Large intestine (tissue), 3 donors: Measurements from ENCODE around the gene WNT7B. TPM values are rescaled to one million over a fixed set of nuclear protein-coding genes. Genes with fewer than 3 reads are reported as not detected.

Experiments used
- DNase-seq, 2 donors: peaks; one replicate each; pipeline versions ENCODE4 v3.0.0 to v3.0.0-alpha.2; 2013
- H3K27ac ChIP-seq: one replicate; pipeline ENCODE4 v1.5.1; 2013; ENCODE audit warnings: low read length
- H3K27me3 ChIP-seq: 2 replicates; pipeline ENCODE4 v1.6.1; 2013; ENCODE audit warnings: low read length; ENCODE audit not compliant: control insufficient read depth, insufficient read depth
- H3K36me3 ChIP-seq: 2 replicates; pipeline ENCODE4 v1.6.1; 2013; ENCODE audit warnings: low read length; ENCODE audit not compliant: control insufficient read depth, insufficient read depth
- H3K4me1 ChIP-seq: one replicate; pipeline ENCODE4 v1.6.1; 2013; ENCODE audit warnings: low read length; ENCODE audit not compliant: control insufficient read depth, insufficient read depth
- H3K4me3 ChIP-seq: one replicate; pipeline ENCODE4 v1.5.1; 2013; ENCODE audit warnings: low read length
- H3K9me3 ChIP-seq: one replicate; pipeline ENCODE4 v1.6.1; 2013; ENCODE audit warnings: mild to moderate bottlenecking, low read depth, low read length, moderate library complexity; ENCODE audit not compliant: control insufficient read depth
- WGBS: methylation state at CpG from one replicate; pipeline ENCODE4 v1.1.5; 2013; ENCODE audit warnings: low lambda C conversion rate; ENCODE audit not compliant: insufficient coverage; 5-methylcytosine and 5-hydroxymethylcytosine counted together
- polyA plus RNA-seq: library from polyadenylated mRNA; unstranded; fragments of 120-200 nt; gene quantifications from one replicate; pipeline ENCODE4 v1.2.1, GENCODE V29; 2013

WNT7B gene
- polyA plus RNA-seq, 1 donor = 0.33 TPM

DNA sequence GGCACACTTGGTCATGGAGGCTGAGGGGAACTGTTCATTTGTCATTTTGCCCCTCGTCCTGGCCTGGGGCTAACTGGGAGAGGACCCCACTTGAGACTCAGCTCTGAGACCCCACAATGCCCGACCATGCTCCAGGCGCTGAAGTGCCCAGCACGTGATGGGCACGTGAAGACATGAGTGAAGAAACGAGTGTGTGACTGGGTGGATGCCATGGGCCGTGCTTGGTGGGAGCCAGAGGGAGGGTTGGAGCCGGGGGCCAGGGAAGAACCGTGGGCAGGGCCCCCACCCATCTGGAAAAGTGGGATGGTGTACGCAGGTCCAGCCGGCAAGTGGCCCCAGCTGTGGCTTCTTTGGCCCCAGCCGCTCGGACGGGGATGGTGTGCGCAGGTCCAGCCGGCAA, 61.1 kb downstream of the WNT7B start:
- no peaks in the 10 kb centered on the region for H3K27me3 ChIP-seq
- WGBS = no CpG with 5 or more reads among the region's 16 CpGs

DNA sequence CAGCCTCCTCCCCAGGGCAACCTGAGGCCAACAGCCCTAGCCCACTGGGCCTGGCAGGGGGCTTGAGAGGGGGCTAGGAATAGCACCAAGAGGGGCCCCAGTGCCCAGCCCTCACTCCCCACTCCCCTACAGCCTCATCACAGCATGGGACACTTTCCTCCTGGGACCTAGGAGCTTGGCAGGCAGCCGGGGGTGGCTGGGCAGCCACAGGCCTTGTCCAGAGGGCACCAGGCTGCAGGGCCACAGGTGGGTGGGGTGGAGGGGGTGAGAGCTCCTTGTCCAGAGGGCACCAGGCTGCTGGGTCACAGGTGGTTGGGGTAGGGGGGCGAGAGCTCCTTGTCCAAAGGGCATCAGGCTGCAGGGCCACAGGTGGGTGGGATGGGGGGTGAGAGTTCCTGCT, 61.8 kb downstream of the WNT7B start:
- Histone ChIP-seq H3K36me3 (no peaks in the 10 kb centered on the region), H3K9me3 (no peaks in the 10 kb centered on the region), H3K27ac (no peak overlapping the region), H3K27me3 (no peaks in the 10 kb centered on the region), H3K4me1 (no peaks in the 10 kb centered on the region), H3K4me3 (no peak overlapping the region)
- DNase-seq = no peak
- WGBS = no CpG with 5 or more reads among the region's 2 CpGs

More for the DNA sequence above, 61.1 kb downstream of the WNT7B start:
- Histone ChIP-seq H3K27ac (no peak overlapping the region), H3K4me1 (no peaks in the 10 kb centered on the region), H3K9me3 (no peaks in the 10 kb centered on the region), H3K36me3 (no peaks in the 10 kb centered on the region), H3K4me3 (no peak overlapping the region)
- no peak for DNase-seq

DNA sequence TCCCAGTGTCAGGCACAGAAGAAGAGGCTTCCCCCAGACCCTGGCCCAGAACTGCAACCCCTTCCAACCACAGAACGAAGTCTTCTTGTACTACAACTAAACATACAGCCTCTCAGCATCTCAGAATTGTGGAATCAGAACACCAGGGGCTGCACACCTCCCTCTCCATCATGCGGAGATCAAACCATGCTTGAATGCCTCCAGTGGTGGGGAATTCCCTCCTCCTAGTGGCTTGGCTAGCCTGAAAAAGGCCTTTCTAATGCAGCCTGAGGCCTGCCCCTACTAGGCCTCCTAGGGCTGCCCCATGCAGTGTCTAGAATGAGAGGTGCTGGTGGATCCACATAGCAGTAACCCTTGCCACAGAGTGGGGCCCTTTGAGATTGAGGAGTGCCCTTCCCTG, 62.7 kb downstream of the WNT7B start:
- no peak overlapping the region for H3K4me3 ChIP-seq
- H3K36me3 ChIP-seq = no peaks in the 10 kb centered on the region
- H3K9me3 ChIP-seq = no peaks in the 10 kb centered on the region
- no CpG with 5 or more reads among the region's 2 CpGs for WGBS
- H3K27me3 ChIP-seq = no peaks in the 10 kb centered on the region
- no peak for DNase-seq
- no peaks in the 10 kb centered on the region for H3K4me1 ChIP-seq
- H3K27ac ChIP-seq = no peak overlapping the region

DNA sequence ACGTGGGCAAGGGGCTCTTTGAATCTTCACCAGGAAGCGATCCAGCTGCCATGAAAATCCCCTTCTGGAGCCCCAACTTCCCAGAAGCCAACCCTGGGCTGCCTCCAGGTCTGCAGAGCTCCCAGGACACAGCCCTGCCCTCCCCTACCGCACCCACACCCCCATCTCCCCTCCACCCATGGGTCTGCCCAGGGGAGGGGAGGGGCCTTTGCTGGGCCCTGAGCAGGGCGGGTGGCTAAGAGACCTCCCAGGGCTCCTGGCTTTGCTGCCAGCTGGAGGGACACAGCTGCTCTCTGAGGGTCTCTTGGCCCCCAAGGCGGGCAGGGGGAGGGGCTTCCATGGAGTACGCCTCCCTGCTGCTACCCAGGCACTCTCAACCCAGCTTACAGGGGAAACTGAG, 64.1 kb downstream of the WNT7B start:
- H3K9me3 ChIP-seq = no peaks in the 10 kb centered on the region
- WGBS = no CpG with 5 or more reads among the region's 6 CpGs
- H3K27me3 ChIP-seq = no peaks in the 10 kb centered on the region
- no peak overlapping the region for H3K4me3 ChIP-seq
- H3K4me1 ChIP-seq = no peaks in the 10 kb centered on the region
- H3K27ac ChIP-seq = no peak overlapping the region
- H3K36me3 ChIP-seq = no peaks in the 10 kb centered on the region
- no peak for DNase-seq

DNA sequence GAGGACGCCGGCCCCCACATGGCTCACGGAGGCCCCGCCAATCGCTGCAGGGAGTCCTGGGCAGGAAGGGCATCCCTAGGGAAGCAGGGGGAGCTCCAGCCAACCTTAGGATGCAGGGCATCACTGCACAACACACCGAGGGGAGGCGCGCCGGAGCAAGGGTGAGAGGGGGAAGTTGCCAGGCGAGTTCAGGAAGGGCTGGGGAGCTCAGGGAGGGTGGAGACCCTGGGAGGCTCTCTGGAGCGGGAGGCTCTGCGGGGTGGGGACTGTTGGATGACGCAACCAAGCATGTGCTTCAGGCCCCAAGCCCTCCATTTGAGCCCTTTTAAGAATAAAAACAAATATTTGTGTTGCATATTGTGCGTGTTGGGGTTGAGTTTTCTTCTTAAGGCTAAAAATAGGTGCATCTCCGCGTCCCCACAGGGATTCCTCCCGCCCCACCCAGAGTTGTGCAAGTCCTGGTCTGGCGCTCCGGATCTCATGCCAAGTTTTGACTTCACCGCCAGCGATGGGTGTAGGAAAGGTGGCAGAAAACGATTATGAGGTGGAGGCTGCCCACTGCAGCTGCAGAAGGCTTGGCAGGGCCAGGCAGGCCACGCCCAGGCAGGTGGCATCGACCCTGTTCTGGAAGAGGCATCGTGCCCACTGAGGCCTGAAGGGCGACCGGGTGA, 65.2 kb downstream of the WNT7B start:
- no peaks in the 10 kb centered on the region for H3K4me1 ChIP-seq
- no peaks in the 10 kb centered on the region for H3K27me3 ChIP-seq
- DNase-seq = no peak
- H3K4me3 ChIP-seq = no peak overlapping the region
- WGBS = no CpG with 5 or more reads among the region's 27 CpGs
- H3K36me3 ChIP-seq = no peaks in the 10 kb centered on the region
- no peaks in the 10 kb centered on the region for H3K9me3 ChIP-seq
- no peak overlapping the region for H3K27ac ChIP-seq

DNA sequence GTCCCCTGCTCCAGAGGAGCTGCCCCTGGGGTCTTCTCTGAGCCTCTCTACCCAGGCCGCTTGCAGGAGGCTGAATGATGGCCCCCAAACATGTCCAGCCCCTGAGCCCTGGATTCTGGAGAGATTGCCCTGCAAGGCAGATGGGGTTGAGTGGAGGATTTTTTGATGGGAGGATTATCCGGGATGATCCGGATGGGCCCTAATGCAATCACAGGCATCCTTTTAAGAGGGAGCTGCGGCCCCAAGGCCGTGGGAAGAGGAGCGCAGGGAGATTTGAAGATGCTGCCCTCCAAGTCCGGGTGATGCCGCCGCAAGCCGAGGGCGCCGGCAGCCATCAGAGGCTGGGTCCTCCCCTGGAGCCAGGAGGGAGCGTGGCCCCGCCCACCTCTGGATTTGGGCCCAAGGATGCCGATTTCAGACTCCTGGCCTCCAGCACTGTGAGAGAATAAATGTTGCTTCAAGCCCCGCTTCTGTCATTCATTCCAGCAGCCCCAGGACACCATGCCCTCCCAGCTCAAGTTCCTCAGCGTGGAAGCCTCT, 66.0 kb downstream of the WNT7B start:
- no peaks in the 10 kb centered on the region for H3K36me3 ChIP-seq
- DNase-seq = no peak
- H3K27ac ChIP-seq = no peak overlapping the region
- no peaks in the 10 kb centered on the region for H3K9me3 ChIP-seq
- no peak overlapping the region for H3K4me3 ChIP-seq
- no CpG with 5 or more reads among the region's 17 CpGs for WGBS
- H3K4me1 ChIP-seq = no peaks in the 10 kb centered on the region
- H3K27me3 ChIP-seq = peaks cover 4% of the 10 kb centered on the region

DNA sequence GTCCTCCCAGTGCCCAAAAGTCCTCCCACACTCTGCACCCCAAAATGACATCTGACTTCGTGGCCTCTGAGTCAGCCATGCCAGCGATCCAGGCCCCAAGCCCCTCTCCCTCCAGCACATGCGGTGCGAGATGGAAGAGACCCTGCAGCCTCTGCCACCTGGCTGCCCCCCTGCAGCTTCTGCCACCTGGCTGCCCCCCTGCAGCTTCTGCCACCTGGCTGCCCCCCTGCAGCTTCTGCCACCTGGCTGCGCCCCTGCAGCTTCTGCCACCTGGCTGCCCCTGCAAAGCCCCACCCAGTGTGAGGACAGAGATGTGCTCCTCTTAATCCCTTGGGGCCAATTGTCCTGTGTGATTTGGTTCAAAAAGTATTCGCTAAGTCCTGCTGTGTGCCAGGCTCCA, 68.0 kb downstream of the WNT7B start:
- no peaks in the 10 kb centered on the region for H3K36me3 ChIP-seq
- DNase-seq = no peak
- no CpG with 5 or more reads among the region's 6 CpGs for WGBS
- H3K27ac ChIP-seq = no peak overlapping the region
- no peaks in the 10 kb centered on the region for H3K4me1 ChIP-seq
- H3K27me3 ChIP-seq = peaks cover 13% of the 10 kb centered on the region
- H3K4me3 ChIP-seq = no peak overlapping the region
- no peaks in the 10 kb centered on the region for H3K9me3 ChIP-seq

DNA sequence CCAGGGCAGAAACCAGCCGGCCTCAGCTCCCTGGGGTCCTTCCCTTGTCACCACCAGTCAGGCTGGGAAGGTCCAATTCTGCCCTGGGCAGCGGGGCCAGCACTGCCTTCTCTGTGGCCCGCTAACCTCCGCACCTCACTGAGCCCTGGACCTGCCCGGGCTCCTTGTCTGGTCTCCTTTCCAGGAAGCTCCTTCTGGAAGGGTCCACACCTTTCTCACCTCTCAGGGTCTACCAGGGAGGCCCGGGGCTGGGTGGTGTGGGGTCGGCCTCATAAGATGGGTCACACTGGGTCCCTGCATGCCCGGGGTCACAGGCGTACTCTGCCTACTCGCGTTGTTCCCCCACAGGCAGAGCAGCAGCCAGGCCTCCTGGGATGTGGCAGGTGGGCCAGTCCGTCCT, 69.0 kb downstream of the WNT7B start:
- H3K4me3 ChIP-seq = no peak overlapping the region
- DNase-seq = no peak
- no peak overlapping the region for H3K27ac ChIP-seq
- peaks cover 22% of the 10 kb centered on the region for H3K27me3 ChIP-seq
- H3K4me1 ChIP-seq = no peaks in the 10 kb centered on the region
- WGBS = no CpG with 5 or more reads among the region's 12 CpGs
- H3K36me3 ChIP-seq = no peaks in the 10 kb centered on the region
- H3K9me3 ChIP-seq = no peaks in the 10 kb centered on the region

DNA sequence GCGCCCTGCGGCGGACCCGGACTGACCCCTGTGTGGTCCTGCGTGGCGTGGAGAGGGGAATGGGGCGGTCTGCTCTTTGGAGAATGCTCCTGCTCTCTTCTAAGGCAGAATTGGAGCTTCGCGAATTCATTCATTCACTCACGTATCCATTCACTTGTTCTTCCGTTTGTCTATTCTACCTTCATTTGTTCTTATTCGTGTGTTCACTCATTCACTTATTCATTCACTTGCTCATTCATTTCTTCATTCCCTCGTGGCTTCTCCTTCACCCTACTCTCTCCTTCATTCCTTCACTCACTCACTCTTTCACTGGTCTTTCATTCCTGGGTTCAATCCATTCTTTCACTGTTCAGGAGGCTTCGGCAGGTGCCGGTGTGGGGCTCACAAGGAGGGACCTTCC, 69.6 kb downstream of the WNT7B start:
- peaks cover 24% of the 10 kb centered on the region for H3K27me3 ChIP-seq
- 87% methylated on average over 8 of the region's 15 CpGs for WGBS

DNA sequence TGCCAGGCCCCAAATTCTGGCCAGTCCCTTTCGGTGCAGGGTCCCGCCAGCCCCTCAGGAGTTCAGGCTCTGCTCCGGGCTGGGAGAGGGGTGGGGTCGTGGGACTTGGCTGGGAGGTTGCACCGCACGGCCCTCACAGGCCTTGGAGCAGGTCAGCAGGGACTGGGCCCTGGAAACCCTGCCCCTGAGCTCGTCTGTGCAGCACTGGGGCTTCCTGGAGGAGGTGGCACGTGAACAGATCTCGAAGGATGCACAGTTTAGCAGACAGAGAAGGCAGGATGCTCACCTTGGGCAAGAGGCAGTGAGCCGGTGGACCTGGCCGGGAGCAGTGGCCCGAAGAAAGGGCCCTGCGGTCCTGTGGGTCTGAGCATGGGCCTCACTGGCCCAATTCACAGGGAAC, 70.0 kb downstream of the WNT7B start:
- Histone ChIP-seq H3K27me3 (peaks cover 24% of the 10 kb centered on the region), H3K4me1 (no peaks in the 10 kb centered on the region), H3K27ac (no peak overlapping the region), H3K36me3 (no peaks in the 10 kb centered on the region), H3K9me3 (no peaks in the 10 kb centered on the region), H3K4me3 (no peak overlapping the region)
- no CpG with 5 or more reads among the region's 13 CpGs for WGBS
- DNase-seq = no peak

More for the DNA sequence above, 69.6 kb downstream of the WNT7B start:
- no peaks in the 10 kb centered on the region for H3K36me3 ChIP-seq
- H3K27ac ChIP-seq = no peak overlapping the region
- no peak for DNase-seq
- no peaks in the 10 kb centered on the region for H3K9me3 ChIP-seq
- no peak overlapping the region for H3K4me3 ChIP-seq
- no peaks in the 10 kb centered on the region for H3K4me1 ChIP-seq
